ENCODE data around the gene PKMYT1.
"Not testable (repeated sequence)": the region's sequence is repeated elsewhere in the genome, so short reads cannot be mapped to it uniquely, and the experiment has no call there.

Gene PKMYT1

DNA sequence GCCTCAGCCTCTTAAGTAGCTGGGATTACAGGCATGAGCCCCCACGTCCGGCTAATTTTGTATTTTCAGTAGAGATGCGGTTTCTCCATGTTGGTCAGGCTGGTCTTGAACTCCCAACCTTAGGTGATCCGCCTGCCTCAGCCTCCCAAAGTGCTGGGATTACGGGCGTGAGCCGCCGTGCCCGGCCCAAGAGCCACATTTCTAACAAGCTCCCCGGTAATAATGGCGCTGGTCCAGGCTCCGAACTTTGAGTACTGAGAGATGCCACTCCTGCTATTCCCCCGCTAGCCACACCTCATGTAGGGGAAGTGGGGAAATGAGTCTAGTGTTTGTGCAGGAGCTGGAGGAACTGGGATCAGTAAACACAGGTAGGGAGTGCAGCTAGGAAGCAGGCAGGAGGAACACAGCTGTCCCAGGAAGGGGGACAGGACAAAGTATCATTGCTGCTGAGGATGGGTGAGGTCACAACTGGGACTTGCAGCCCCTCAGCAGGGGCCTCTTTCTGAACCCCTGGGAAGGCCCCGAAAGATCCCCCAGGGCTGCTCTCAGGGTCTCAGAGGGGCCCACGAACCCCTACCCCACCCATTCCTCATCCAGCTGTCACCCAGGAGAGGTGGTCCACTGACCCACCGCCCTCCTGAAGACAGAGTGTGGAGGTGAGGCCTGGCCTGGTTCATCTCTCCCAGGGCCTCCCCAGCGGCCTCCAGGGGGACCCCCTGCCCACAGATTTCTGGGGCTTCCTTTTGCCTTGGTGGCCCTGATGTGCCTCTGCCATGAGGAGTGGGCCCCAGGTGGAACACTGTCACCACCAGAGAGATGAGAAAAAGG, 19.8 kb downstream of the PKMYT1 start:
- DNase-seq (ENCODE audit: low read depth) = no peak

- no peak for DNase-seq (ENCODE audit: low read depth)
These were observed 21.0 kb downstream of the PKMYT1 start for GRCh38 chr16:2959206-2959605.

DNA sequence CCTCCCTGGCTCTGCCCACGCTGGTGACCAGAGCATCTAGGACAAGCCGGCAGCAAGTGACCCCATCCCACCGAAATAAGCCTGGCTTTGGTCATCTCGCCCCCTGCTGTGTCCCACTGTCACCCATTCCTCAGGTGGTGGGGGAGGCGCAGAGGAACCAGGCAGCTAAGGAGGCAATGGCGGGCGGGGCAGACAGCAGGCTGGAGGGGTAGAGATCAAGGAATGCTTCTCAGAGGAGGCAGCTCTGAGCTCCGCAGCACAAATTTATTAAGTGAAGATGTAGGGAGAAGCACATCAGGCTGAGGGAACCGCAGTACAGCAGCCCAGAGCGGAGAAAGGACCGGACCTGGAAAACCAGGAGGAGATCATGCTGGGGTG, 23.7 kb downstream of the PKMYT1 start:
- no peak for DNase-seq (ENCODE audit: low read depth)

- DNase-seq (ENCODE audit: low read depth) = no peak
These were observed 24.3 kb downstream of the PKMYT1 start for GRCh38 chr16:2955779-2956578.

DNA sequence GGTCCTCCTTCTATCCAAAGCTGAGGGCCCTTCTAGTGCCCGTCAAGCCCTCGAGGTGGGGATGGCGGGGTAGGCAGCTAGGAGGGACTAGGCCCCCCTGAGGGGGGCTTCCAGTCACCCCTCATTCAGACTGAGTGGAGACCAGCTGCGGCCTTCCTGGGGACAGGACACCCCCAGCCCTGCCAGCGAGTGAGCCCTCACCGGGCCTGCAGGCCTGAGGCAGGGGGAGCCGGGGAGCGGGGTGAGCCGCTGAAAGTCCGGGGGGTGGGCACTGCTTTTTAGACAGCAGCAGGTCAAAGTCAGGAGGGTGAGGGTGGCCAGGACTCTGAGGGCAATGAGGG, 24.8 kb downstream of the PKMYT1 start:
- no peak for DNase-seq (ENCODE audit: low read depth)

GRCh38 chr16:2954656-2955381, 25.4 kb downstream of the PKMYT1 start:
- no peak for DNase-seq (ENCODE audit: low read depth)

DNA sequence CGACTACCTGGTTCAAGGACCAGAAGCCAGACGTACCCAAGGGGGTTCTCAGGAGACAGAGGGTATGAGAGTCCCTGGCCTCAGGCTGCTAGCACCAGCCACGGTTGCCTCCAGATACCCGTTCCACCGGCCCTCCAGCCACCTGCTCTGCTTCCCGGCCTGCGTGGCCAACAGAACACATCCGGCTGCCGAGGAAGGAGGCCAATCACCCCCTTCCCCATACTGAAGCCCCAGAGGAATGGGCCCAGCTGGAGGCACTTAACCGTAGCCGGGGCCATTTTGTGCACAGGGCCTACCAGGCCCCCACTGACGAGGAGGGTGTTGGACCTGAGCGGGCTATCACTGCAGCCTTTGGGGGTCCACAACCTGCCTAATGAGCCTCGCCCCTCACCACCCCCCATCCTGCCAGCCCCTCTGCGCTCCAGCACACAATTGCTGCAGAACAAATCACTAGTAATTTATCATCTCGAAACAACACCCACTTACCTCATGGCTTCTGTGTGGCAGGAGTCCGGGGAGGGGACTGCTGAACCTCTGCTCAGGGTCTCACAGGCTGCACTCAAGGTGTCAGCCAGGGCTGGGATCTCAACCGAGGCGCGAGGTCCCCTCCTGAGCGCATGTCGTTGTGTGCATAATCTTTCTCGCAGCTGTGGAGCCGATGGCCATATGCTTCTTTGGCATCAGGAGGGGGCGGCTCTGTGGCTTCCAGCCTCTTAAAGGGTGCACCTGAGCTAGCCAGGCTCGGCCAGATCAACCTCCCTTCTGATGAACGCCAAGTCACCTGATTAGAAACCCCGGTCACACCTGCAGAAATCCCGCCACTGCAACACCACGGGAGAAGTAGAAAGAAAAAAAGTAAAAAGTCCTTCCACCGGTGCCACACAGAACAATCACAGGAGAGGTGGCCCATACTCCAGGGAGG, 26.3 kb downstream of the PKMYT1 start:
- no peak for DNase-seq (ENCODE audit: low read depth)

DNA sequence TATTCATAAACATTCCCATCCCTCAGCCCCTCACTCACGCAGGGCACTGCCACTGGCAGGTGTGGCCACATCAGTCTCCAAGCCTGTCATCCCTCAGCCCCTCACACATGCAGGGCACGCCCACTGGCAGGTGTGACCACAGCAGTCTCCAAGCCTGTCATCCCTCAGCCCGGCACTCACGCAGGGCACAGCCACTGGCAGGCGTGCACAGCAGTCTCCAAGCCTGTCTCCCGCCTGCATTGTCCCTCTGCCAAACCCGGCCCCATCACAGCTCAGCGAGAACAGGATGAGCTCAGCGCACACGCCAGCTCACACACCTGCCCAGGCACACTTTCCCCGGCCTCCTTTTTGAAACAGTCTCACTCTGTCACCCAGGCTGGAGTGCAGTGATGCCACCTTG, 27.6 kb downstream of the PKMYT1 start:
- no peak for DNase-seq (ENCODE audit: low read depth)

DNA sequence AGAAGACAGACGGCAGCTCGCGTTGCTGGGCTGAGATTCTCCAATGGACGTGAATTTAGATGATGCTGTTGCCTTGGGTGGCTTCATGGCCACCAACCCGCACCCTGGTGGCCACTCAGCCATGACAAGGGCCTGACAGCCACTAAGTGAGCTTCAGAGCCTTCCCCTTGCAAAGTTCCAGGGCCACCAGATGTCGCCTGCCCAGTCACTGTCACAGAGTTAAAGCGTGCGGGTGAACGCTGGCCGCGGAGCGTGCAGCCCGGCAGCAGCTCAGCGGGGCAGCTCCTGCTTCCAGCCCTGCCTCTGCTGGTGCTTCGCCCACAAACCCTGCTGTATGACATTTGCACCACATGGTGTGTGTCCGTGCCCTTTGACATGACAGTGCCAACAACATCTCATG, 29.5 kb downstream of the PKMYT1 start:
- DNase-seq (ENCODE audit: low read depth) = no peak

DNA sequence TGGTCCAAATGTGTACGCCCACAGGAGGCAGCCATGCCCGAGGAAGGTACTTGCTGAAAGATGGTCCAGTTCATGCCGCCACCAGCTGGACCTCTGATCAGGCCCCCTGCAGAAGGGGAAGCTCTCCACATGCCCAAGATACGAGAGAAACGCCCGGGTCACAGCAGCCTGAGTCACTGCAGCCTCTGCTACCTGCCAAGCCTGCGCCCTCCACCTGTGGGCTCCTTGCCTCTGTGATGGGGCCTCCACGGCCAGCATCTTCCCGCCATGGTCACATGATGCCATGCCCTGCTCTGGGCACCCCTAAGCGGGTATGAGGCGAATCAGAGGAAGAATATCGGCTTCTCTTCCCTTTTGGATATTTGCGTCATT, 29.9 kb downstream of the PKMYT1 start:
- DNase-seq (ENCODE audit: low read depth) = no peak

DNA sequence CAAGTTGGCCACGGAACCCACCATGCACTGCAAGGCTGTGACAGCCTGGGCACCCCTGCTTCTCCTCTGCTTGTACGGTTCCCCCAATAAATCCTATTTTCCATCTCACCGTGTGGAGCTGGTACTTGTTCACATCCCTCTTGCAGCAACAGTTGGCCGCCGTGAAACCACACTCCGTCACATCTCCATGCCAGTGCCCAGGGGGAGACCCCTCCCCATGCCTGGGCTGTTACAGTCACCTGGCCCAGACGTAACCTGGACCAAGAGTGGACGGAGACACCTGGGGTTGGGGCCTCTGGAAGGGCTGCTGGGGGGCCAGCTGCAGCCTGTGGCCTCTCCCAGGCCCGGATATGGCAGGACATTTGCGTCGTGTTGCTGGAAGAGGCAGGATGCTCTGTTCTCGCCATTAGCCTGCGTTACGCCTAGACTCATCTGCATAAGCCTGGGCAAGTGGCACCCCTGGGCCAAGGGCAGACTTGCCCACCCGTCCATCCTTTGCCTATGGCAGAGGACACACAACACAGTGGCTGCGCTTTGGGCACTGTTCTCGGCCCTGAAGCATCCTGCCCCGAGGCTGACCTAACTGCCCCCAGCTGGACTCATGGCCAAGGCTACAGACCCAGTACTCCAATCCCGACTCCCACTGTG, 30.4 kb downstream of the PKMYT1 start:
- DNase-seq (ENCODE audit: low read depth) = no peak

GRCh38 chr16:2948807-2949704, 31.2 kb downstream of the PKMYT1 start:
- DNase-seq (ENCODE audit: low read depth) = no peak

DNA sequence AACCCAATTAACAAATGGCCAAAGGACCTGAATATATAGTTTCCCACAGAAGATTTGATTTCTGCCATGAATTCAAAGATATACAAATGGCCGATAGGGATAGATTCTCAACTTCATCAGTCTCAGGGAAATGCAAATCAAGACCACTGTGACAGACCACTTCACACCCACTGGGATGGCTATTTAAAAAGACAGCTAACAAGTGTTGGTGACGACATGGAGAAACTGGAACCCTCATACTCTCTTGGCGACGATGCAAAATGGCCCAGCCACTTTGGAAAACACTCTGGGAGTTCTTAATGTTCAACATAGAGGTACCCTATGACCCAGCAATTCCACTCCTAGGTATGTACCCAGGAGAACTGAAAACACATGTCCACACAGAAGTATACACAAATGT, 33.6 kb downstream of the PKMYT1 start:
- DNase-seq (ENCODE audit: low read depth) = no peak

DNA sequence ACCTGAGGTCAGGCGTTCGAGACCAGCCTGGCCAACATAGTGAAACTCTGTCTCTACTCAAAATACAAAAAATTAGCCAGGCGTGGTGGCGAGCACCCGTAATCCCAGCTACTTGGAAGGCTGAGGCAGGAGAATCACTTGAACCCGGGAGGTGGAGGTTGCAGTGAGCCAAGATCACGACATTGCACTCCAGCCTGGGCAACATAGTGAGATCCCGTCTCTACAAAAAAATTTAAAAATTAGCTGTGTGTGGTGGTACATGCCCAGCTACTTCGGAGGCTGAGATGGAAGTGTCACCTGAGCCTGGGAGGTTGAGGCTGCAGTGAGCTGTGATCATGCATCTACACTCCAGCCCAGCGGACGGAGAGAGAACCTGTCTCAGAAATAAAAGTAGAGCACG, 36.5 kb downstream of the PKMYT1 start:
- DNase-seq (ENCODE audit: low read depth) = not testable (repeated sequence)

DNA sequence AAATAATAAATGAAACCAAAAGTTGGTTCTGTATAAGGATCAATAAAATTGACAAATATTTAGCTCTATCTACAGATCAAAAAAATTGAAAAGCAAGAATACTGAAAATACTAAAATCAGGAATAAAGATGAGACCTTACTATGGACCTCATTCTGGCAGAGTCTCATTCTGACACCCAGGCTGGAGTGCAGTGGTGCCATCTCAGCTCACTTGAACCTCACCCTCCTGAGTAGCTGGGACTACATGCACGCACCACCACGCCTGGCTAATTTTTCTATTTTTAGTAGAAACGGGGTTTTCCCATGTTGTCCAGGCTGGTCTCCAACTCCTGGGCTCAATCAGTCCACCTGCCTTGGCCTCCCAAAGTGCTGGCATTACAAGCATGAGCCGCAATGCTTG, 38.2 kb downstream of the PKMYT1 start:
- no peak for DNase-seq (ENCODE audit: low read depth)

GRCh38 chr16:2939968-2940367, 40.3 kb downstream of the PKMYT1 start:
- DNase-seq (ENCODE audit: low read depth) = no peak

DNA sequence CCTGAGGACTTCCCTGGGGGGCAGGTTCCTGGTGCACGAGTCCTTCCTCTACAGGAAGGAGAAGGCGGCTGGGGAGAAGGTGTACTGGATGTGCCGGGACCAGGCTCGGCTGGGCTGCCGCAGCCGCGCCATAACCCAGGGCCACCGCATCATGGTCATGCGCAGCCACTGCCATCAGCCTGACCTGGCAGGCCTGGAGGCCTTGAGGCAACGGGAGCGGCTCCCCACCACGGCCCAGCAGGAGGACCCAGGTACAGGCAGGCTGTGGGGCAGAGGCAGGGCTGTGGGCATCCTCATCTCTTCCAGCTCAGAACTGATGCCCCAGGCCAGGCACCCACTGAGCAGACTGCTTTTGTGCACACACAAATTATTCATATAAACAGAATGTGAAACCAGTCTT, 42.0 kb downstream of the PKMYT1 start:
- no peak for DNase-seq (ENCODE audit: low read depth)

DNA sequence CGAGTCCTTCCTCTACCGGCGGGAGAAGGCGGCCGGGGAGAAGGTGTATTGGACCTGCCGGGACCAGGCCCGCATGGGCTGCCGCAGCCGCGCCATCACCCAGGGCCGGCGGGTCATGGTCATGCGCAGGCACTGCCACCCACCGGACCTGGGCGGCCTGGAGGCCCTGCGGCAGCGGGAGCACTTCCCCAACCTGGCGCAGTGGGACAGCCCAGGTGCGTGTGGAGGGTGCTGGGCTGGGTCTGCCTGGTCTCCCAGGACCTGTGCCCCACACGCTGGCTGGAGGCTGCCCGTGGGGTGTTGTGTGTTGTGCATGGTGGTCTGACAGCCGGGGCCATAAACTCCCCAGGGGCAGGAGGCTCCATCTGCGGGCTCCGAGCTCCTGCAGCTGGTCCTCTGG, 43.1 kb downstream of the PKMYT1 start:
- no peak for DNase-seq (ENCODE audit: low read depth)

DNA sequence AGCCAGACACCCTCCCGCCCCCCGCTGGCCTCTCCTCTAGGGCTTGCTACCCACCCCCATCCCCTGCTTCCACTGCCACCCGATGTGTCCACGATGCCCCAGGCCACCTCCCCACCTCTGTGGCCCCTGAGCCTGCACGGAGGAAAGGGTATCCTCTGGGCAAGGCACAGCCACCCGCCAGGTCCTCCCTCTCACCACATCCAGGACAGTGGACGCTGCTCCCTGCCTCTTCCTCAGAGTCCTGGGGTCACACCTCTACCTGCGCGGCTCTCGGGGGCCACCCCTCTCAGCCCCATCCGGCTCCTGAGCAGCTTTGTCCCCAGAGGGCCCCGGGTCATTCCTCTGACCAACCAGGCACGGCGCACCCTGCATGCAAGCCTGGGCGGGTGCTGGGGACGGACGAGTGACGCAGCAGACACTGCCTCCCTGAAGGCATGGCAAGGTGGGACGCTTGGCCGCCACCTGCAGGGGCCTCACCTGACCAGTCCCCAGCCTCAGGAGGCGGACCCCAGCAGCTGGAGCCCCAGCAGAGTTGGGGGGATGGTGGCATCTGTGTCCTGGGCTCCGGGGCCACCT, 43.7 kb downstream of the PKMYT1 start:
- no peak for DNase-seq (ENCODE audit: low read depth)

GRCh38 chr16:2934450-2934849, 45.8 kb downstream of the PKMYT1 start:
- no peak for DNase-seq (ENCODE audit: low read depth)
